Mesothelial cell of epicardium (in vitro differentiated cells): ENCODE data around the gene SPATA25. TPM values are rescaled to one million over a fixed set of nuclear protein-coding genes. Genes with fewer than 3 reads are reported as not detected.
A peak's percentile ranks its signal among the peaks of the same experiment; 100 is the strongest.
"Not testable (repeated sequence)": the region's sequence is repeated elsewhere in the genome, so short reads cannot be mapped to it uniquely, and the experiment has no call there.

Experiments
- DNase-seq, 2 experiments: peaks; one replicate each; pipeline ENCODE4 v3.0.0; 2021; ENCODE audit warnings: low spot score in 2 of 2; ENCODE audit not compliant: unreplicated experiment in 2 of 2
- H3K27ac Mint-ChIP-seq: 2 replicates; pipeline ENCODE4 v1.8.0; 2021; ENCODE audit warnings: mixed read lengths
- H3K27me3 Mint-ChIP-seq: 2 replicates; pipeline ENCODE4 v1.8.0; 2021; ENCODE audit warnings: low read depth, mixed read lengths
- H3K36me3 Mint-ChIP-seq: 2 replicates; pipeline ENCODE4 v1.8.0; 2021; ENCODE audit warnings: mixed read lengths
- H3K4me1 Mint-ChIP-seq: 2 replicates; pipeline ENCODE4 v1.8.0; 2021; ENCODE audit warnings: mixed read lengths
- H3K4me3 Mint-ChIP-seq: 2 replicates; pipeline ENCODE4 v1.8.0; 2021; ENCODE audit warnings: mild to moderate bottlenecking, moderate library complexity, mixed read lengths
- H3K9me3 Mint-ChIP-seq: 2 replicates; pipeline ENCODE4 v1.8.0; 2021; ENCODE audit warnings: mixed read lengths
- total RNA-seq: library from RNA; stranded (reverse); gene quantifications from 3 replicates; pipeline ENCODE4 v1.2.1, GENCODE V29; 2021
- TF ChIP-seq, protein P1 (sequence below): fragments of 200-600 bp; sonication (generic); IDR thresholded peaks from one replicate; pipeline ENCODE4 v1.5.0; 2021; ENCODE audit warnings: antibody characterized with exemption; ENCODE audit not compliant: unreplicated experiment

The SPATA25 gene
- total RNA-seq, 1 donor from 2014 or later, result 3.2 TPM

DNA sequence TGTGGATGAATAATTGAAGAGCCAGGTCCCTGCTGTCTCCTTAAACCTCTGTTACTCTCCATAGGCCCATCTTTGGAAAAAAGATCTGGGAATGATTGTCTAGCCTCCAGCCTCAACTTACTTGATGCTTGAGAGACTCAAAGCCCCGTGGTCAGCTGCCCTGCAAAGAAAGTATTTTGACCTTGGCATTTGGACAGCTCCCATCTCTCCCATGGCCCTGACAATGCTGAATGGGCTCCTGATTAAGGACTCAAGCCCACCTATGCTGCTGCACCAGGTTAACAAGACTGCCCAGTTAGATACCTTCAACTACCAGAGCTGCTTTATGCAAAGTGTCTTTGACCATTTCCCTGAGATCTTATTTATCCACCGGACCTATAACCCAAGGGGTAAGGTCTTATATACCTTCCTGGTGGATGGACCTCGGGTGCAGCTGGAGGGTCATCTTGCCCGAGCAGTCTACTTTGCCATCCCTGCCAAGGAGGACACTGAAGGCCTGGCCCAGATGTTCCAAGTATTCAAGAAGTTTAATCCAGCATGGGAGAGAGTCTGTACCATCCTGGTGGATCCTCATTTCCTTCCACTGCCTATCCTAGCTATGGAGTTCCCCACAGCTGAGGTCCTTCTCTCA, 4.8 kb downstream of the SPATA25 start:
- H3K27ac Mint-ChIP-seq, result peak overlapping the region; percentile 13
- H3K36me3 Mint-ChIP-seq, result peaks cover 12% of the 10 kb centered on the region
- H3K9me3 Mint-ChIP-seq, result no peaks in the 10 kb centered on the region
- peaks cover 16% of the 10 kb centered on the region for H3K4me1 Mint-ChIP-seq
- TF ChIP-seq, protein P1, sequence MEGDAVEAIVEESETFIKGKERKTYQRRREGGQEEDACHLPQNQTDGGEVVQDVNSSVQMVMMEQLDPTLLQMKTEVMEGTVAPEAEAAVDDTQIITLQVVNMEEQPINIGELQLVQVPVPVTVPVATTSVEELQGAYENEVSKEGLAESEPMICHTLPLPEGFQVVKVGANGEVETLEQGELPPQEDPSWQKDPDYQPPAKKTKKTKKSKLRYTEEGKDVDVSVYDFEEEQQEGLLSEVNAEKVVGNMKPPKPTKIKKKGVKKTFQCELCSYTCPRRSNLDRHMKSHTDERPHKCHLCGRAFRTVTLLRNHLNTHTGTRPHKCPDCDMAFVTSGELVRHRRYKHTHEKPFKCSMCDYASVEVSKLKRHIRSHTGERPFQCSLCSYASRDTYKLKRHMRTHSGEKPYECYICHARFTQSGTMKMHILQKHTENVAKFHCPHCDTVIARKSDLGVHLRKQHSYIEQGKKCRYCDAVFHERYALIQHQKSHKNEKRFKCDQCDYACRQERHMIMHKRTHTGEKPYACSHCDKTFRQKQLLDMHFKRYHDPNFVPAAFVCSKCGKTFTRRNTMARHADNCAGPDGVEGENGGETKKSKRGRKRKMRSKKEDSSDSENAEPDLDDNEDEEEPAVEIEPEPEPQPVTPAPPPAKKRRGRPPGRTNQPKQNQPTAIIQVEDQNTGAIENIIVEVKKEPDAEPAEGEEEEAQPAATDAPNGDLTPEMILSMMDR, result no peak
- peak overlapping the region; percentile 59 for H3K4me3 Mint-ChIP-seq
- no peaks in the 10 kb centered on the region for H3K27me3 Mint-ChIP-seq
- no peak for DNase-seq

DNA sequence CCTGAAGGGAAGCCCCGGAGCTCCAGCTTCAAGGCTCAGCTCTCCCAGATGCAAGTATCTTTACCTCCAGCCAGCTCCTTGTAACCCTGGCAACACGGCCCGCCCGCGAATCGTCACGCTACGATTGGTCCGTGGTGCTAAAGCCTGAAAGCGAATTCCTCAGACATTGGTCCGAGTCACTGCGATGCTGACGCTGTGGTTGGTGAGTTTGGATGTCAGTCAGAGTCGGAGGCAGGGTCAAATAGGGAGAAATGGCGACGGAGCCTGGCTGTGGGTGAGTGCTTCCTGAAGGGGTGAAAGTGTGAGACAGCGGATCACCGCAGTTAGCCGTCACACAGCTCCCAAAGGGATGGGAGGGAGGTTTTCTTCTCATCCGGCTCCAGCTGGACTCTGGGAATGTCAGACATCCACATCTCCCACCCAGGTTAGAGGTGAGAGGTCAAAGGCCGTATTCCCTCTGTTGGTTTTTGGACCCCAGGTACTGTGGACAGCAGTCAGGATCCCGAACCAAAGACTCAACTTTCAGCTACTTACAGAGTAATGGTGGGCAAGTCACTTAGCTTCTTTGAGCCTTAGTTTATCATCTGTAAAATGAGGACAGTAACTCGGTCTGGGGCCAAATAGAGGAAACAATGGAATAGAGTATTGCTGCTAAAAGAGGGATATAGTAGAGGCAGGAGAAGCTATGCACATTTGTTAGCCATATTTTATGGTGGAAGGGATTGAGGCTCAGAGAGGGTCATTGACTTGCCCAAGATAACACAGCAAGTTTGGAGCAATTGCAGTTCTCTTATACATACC, 6.2 kb downstream of the SPATA25 start, which contains the start of gene ZSWIM1:
ZSWIM1 (plus strand) TSS at position 240 of the 801 bp plus-strand sequence. CDS start 1,366 bp downstream, outside the sequence.
- no peaks in the 10 kb centered on the region for H3K9me3 Mint-ChIP-seq
- peak within 1 kb of the TSS; percentile 88 for H3K4me3 Mint-ChIP-seq
- H3K27ac Mint-ChIP-seq, result peak within 1 kb of the TSS; percentile 86
- DNase-seq, result peak; percentile 98
- no peaks in the 10 kb centered on the region for H3K27me3 Mint-ChIP-seq
- peaks cover 10% of the 10 kb centered on the region for H3K36me3 Mint-ChIP-seq
- TF ChIP-seq, protein P1, result no peak
- peaks cover 16% of the 10 kb centered on the region for H3K4me1 Mint-ChIP-seq

DNA sequence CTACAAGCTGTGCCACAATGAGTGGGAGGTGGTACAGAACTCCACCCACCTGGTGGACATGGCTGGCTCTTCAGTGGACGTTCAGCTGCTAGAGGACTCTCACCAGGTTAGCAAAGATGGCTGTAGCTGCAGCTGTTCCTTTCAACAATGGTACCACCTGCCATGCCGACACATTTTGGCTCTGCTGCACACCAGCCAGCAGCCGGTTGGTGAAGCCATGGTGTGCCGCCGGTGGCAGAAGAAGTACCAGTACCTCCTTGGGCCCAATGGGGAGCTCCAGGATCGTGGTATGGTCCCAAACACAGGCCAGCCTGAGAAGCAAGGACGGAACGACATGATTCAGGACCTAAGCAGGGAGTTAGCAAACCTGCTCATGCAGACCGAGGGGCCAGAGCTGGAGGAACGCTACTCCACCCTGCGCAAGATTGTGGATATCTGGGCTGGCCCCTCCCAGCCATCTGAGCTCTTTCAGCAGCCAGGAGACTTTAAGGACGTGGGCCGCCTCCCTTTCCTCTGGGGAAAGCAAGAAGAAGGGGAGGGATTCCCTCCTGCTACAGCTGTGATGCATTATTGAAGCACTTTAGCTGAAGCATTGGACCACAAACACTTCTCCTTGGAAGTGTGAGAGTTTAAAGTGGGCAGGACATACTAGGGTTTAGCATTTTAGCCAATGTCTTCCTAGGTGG, 9.2 kb downstream of the SPATA25 start:
- H3K36me3 Mint-ChIP-seq, result peaks cover 7% of the 10 kb centered on the region
- no peaks in the 10 kb centered on the region for H3K9me3 Mint-ChIP-seq
- no peak for DNase-seq
- H3K4me3 Mint-ChIP-seq, result no peak overlapping the region
- peaks cover 16% of the 10 kb centered on the region for H3K4me1 Mint-ChIP-seq
- no peaks in the 10 kb centered on the region for H3K27me3 Mint-ChIP-seq
- no peak overlapping the region for H3K27ac Mint-ChIP-seq
- TF ChIP-seq, protein P1, result no peak

- Mint-ChIP-seq H3K36me3 (peaks cover 1% of the 10 kb centered on the region), H3K27ac (no peak overlapping the region), H3K27me3 (no peaks in the 10 kb centered on the region), H3K9me3 (no peaks in the 10 kb centered on the region), H3K4me3 (no peak overlapping the region), H3K4me1 (no peaks in the 10 kb centered on the region)
- DNase-seq, result no peak
- TF ChIP-seq, protein P1, result no peak
Observed at GRCh38 chr20:45874576-45874975, 12.8 kb downstream of the SPATA25 start.

GRCh38 chr20:45874104-45874481, 13.3 kb downstream of the SPATA25 start:
- H3K4me3 Mint-ChIP-seq, H3K4me1 Mint-ChIP-seq, H3K27me3 Mint-ChIP-seq, DNase-seq, H3K9me3 Mint-ChIP-seq, H3K27ac Mint-ChIP-seq, H3K36me3 Mint-ChIP-seq: not testable (repeated sequence)
